GM23338 (cell line): ENCODE data around the gene RAX. TPM values are rescaled to one million over a fixed set of nuclear protein-coding genes. Genes with fewer than 3 reads are reported as not detected.
"Not testable (repeated sequence)": the region's sequence is repeated elsewhere in the genome, so short reads cannot be mapped to it uniquely, and the experiment has no call there.

Experiments used
- ATAC-seq: fragments of 200-7000 bp; cut with Tn5 transposase; 3 replicates; pipeline ENCODE4 v1.9.1; 2020
- DNase-seq: peaks from one replicate; pipeline ENCODE4 v3.0.0-alpha.2; 2015; ENCODE audit warnings: low spot score
- H2AFZ ChIP-seq: fragments of 200-600 bp; sonication (generic); 2 replicates; pipeline ENCODE4 v1.8.0; 2016; ENCODE audit warnings: antibody characterized with exemption, mild to moderate bottlenecking, moderate library complexity
- H3F3A ChIP-seq: fragments of 200-600 bp; sonication (generic); replicated peaks from 2 replicates; pipeline ENCODE4 v1.8.0; 2017; ENCODE audit warnings: antibody characterized with exemption, mixed run types, low read depth
- H3K27ac ChIP-seq: fragments of 200-600 bp; sonication (generic); 2 replicates; pipeline ENCODE4 v1.6.1; 2016; ENCODE audit warnings: low read depth
- H3K27me3 ChIP-seq: fragments of 200-600 bp; sonication (generic); 2 replicates; pipeline ENCODE4 v1.8.0; 2016; ENCODE audit warnings: mild to moderate bottlenecking, mixed run types, moderate library complexity; ENCODE audit not compliant: insufficient read depth
- H3K36me3 ChIP-seq: fragments of 200-600 bp; sonication (generic); 2 replicates; pipeline ENCODE4 v1.8.0; 2016; ENCODE audit warnings: mild to moderate bottlenecking; ENCODE audit not compliant: insufficient read depth
- H3K4me1 ChIP-seq: fragments of 200-600 bp; sonication (generic); 2 replicates; pipeline ENCODE4 v1.8.0; 2016; ENCODE audit warnings: mild to moderate bottlenecking, moderate library complexity; ENCODE audit not compliant: insufficient read depth
- H3K4me2 ChIP-seq: fragments of 200-600 bp; sonication (generic); 2 replicates; pipeline ENCODE4 v1.7.1; 2017; ENCODE audit warnings: mixed run types
- H3K4me3 ChIP-seq: fragments of 200-600 bp; sonication (generic); 2 replicates; pipeline ENCODE4 v1.6.1; 2016; ENCODE audit warnings: mixed run types
- H3K79me2 ChIP-seq: fragments of 200-600 bp; sonication (generic); replicated peaks from 2 replicates; pipeline ENCODE4 v1.8.0; 2017; ENCODE audit warnings: mild to moderate bottlenecking; ENCODE audit not compliant: insufficient read depth
- H3K9me2 ChIP-seq: fragments of 200-600 bp; sonication (generic); 2 replicates; pipeline ENCODE4 v1.8.0; 2017; ENCODE audit not compliant: insufficient read depth
- H4K20me1 ChIP-seq: fragments of 200-600 bp; sonication (generic); replicated peaks from 2 replicates; pipeline ENCODE4 v1.8.0; 2017; ENCODE audit warnings: mild to moderate bottlenecking; ENCODE audit not compliant: insufficient read depth
- H3K27ac Mint-ChIP-seq: 2 replicates; pipeline ENCODE4 v1.8.0; 2020; ENCODE audit warnings: inconsistent platforms, mild to moderate bottlenecking, moderate library complexity, mixed read lengths
- H3K27me3 Mint-ChIP-seq: 3 replicates; pipeline ENCODE4 v1.8.0; 2022; ENCODE audit warnings: low read depth, mild to moderate bottlenecking, moderate library complexity, mixed read lengths, inconsistent platforms; ENCODE audit not compliant: insufficient read depth, poor library complexity
- H3K36me3 Mint-ChIP-seq: 3 replicates; pipeline ENCODE4 v1.8.0; 2021; ENCODE audit warnings: low read depth, mild to moderate bottlenecking, inconsistent platforms, moderate library complexity, mixed read lengths
- H3K4me1 Mint-ChIP-seq: 3 replicates; pipeline ENCODE4 v1.8.0; 2020; ENCODE audit warnings: mild to moderate bottlenecking, inconsistent platforms, mixed read lengths
- H3K4me3 Mint-ChIP-seq: 3 replicates; pipeline ENCODE4 v1.8.0; 2021; ENCODE audit warnings: moderate library complexity, mild to moderate bottlenecking, inconsistent platforms, mixed read lengths
- H3K9me3 Mint-ChIP-seq: 3 replicates; pipeline ENCODE4 v1.8.0; 2020; ENCODE audit warnings: moderate library complexity, mild to moderate bottlenecking, inconsistent platforms, mixed read lengths
- CREB1 ChIP-seq: fragments of 250-450 bp; sonication (Bioruptor Pico); IDR thresholded peaks from 2 replicates; pipeline ENCODE4 v1.5.0; 2020; ENCODE audit warnings: low read depth, mild to moderate bottlenecking, moderate library complexity
- EZH2 ChIP-seq: fragments of 200-600 bp; sonication (generic); IDR thresholded peaks from one replicate; pipeline ENCODE4 v1.8.0; 2017; ENCODE audit warnings: antibody characterized with exemption, mild to moderate bottlenecking, low read depth; ENCODE audit not compliant: unreplicated experiment
- STAT1 ChIP-seq: IDR thresholded peaks from one replicate; pipeline ENCODE4 v1.6.1; 2016; ENCODE audit warnings: antibody characterized with exemption; ENCODE audit not compliant: unreplicated experiment
- ZNF114 ChIP-seq: fragments of 250-450 bp; sonication (Bioruptor Pico); IDR thresholded peaks from 2 replicates; pipeline ENCODE4 v1.5.0; 2020; ENCODE audit warnings: mild to moderate bottlenecking, moderate library complexity
- polyA plus RNA-seq: library from polyadenylated mRNA; unstranded; fragments of >200 nt; fragmentation: Nextera tagmentation; extraction: Ambion mirVana; gene quantifications from 2 replicates; pipeline ENCODE4 v1.2.1, GENCODE V29; 2016
- total RNA-seq: library from RNA; depleted of rRNA; stranded (reverse); fragments of >200 nt; shearing (Covaris generic); gene quantifications from 2 replicates; pipeline ENCODE4 v1.2.3, GENCODE V29; 2014
- TF ChIP-seq, protein P1 (sequence below), 2 experiments: fragments of 200-600 bp in 1 of 2; sonication (generic) in 1 of 2; conservative IDR thresholded peaks; 2 replicates each; pipeline versions ENCODE4 v1.5.1 to v1.6.1; 2016 to 2017; ENCODE audit warnings: antibody characterized with exemption in 2 of 2, low read depth in 2 of 2, mild to moderate bottlenecking in 2 of 2, moderate library complexity in 1 of 2

RAX gene
- total and polyA plus RNA-seq, 2 experiments from 2014 or later = 0.03 to 0.16 TPM

DNA sequence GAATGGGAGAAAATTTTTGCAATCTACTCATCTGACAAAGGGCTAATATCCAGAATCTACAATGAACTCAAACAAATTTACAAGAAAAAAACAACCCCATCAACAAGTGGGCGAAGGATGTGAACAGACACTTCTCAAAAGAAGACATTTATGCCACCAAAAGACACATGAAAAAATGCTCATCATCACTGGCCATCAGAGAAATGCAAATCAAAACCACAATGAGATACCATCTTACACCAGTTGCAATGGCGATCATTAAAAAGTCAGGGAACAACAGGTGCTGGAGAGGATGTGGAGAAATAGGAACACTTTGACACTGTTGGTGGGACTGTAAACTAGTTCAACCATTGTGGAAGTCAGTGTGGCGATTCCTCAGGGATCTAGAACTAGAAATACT is 11.4 kb downstream of the RAX start:
- not testable (repeated sequence) for H3K4me1 Mint-ChIP-seq, H4K20me1 ChIP-seq, H3K36me3 Mint-ChIP-seq, H3K4me2 ChIP-seq, H3K27ac ChIP-seq, H3F3A ChIP-seq, DNase-seq, H3K4me3 ChIP-seq, ATAC-seq, H2AFZ ChIP-seq, H3K36me3 ChIP-seq, H3K27ac Mint-ChIP-seq, H3K79me2 ChIP-seq, H3K9me2 ChIP-seq, H3K4me3 Mint-ChIP-seq
- H3K9me3 Mint-ChIP-seq = peaks cover 20% of the 10 kb centered on the region
- Histone ChIP-seq H3K4me1 (peaks cover 19% of the 10 kb centered on the region), H3K27me3 (peaks cover 82% of the 10 kb centered on the region)
- H3K27me3 Mint-ChIP-seq = peaks cover 65% of the 10 kb centered on the region

DNA sequence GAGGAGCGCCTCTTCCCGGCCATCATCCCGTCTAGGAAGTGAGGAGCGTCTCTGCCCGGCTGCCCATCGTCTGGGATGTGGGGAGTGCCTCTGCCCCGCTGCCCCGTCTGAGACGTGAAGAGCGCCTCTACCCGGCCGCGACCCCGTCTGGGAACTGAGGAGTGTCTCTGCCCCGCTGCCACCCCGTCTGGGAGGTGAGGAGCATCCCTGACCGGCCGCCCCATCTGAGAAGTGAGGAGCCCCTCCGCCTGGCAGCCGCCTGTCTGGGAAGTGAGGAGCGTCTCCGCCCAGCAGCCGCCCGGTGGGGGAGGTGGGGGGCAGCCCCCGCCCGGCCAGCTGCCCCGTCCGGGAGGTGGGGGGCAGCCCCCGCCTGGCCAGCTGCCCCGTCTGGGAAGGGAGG is 17.8 kb downstream of the RAX start:
- not testable (repeated sequence) for H3K4me1 ChIP-seq, H3K36me3 Mint-ChIP-seq, H4K20me1 ChIP-seq, H3K79me2 ChIP-seq, H3K36me3 ChIP-seq, H2AFZ ChIP-seq, H3K9me2 ChIP-seq, DNase-seq, H3K4me3 Mint-ChIP-seq, H3K27ac ChIP-seq, ATAC-seq, H3K27ac Mint-ChIP-seq, H3F3A ChIP-seq, H3K4me1 Mint-ChIP-seq, H3K4me3 ChIP-seq, H3K27me3 Mint-ChIP-seq, H3K4me2 ChIP-seq
- peaks cover 40% of the 10 kb centered on the region for H3K9me3 Mint-ChIP-seq
- H3K27me3 ChIP-seq = peaks cover 21% of the 10 kb centered on the region

DNA sequence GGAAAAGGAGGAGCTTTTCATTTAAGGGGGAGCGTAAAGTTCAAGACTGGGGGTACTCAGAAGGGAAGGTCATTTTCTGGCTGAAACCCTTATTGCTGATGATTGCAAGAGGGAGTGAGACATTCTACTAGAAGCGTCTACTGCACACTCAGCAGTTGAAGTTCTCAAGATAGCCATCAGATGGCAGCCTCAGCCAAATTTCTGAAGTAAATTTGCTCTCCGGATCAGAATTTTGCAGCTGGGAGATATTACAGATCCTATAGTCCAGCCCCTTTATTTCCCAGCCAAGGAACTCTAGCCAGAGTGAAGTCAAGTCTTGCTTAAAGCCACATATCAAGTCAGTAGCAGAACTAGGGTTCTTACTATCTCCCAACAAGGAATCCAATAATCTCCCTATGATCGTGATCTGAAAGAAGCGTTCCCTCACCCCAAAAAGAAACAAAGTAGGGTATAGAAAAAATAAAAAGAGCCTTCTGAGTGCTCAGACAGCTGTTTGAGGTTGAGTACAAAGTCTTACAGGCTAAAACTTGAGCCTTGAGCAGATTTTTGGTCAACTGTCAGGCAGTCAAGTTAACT is 24.0 kb downstream of the RAX start:
- no peak overlapping the region for H3K27ac ChIP-seq
- Mint-ChIP-seq H3K27me3 (peaks cover 2% of the 10 kb centered on the region), H3K4me1 (peaks cover 9% of the 10 kb centered on the region), H3K27ac (no peak overlapping the region), H3K4me3 (no peak overlapping the region), H3K9me3 (peaks cover 7% of the 10 kb centered on the region), H3K36me3 (no peaks in the 10 kb centered on the region)
- H2AFZ ChIP-seq = no peak overlapping the region
- no peaks in the 10 kb centered on the region for H3K9me2 ChIP-seq
- H4K20me1 ChIP-seq = no peaks in the 10 kb centered on the region
- 0 out of 2 replicates have a peak, but pooled peaks cover 6% of the 10 kb centered on the region for H3K27me3 ChIP-seq
- no peak overlapping the region for H3K4me3 ChIP-seq
- no peak for TF ChIP-seq EZH2
- TF ChIP-seq, protein P1, sequence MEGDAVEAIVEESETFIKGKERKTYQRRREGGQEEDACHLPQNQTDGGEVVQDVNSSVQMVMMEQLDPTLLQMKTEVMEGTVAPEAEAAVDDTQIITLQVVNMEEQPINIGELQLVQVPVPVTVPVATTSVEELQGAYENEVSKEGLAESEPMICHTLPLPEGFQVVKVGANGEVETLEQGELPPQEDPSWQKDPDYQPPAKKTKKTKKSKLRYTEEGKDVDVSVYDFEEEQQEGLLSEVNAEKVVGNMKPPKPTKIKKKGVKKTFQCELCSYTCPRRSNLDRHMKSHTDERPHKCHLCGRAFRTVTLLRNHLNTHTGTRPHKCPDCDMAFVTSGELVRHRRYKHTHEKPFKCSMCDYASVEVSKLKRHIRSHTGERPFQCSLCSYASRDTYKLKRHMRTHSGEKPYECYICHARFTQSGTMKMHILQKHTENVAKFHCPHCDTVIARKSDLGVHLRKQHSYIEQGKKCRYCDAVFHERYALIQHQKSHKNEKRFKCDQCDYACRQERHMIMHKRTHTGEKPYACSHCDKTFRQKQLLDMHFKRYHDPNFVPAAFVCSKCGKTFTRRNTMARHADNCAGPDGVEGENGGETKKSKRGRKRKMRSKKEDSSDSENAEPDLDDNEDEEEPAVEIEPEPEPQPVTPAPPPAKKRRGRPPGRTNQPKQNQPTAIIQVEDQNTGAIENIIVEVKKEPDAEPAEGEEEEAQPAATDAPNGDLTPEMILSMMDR (conservative IDR thresholded peaks at IDR 0.05; ENCODE audit: low read depth in 2 of 2) = peak; percentile 80 to 83
- ATAC-seq (peak; percentile 85), DNase-seq (peak; percentile 83)
- H3K79me2 ChIP-seq = no peaks in the 10 kb centered on the region
- H3K36me3 ChIP-seq = no peaks in the 10 kb centered on the region
- no peaks in the 10 kb centered on the region for H3F3A ChIP-seq
- H3K4me1 ChIP-seq = no peaks in the 10 kb centered on the region
- H3K4me2 ChIP-seq = no peak overlapping the region

DNA sequence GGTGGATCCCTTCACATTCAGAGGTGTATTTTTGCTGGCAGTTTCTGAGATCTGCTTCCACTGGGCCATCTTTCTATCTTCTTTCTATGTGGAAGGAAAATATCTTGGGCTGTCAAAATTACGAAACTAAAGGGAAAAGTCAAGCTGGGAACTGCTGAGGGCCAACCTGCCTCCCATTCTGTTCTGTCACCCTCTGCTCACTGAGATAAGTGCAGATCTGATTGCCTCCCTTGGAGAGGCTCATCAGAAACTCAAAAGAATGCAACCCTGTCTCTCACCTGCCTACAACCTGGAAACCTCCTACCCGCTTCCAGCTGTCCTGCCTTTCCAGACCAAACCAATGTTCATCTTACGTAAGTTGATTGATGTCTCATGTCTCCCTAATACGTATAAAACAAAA is 26.5 kb downstream of the RAX start:
- no peak for TF ChIP-seq STAT1
- TF ChIP-seq ZNF114 (CRISPR knock-in tag) = no peak
- TF ChIP-seq CREB1 (CRISPR knock-in tag) = no peak
- Mint-ChIP-seq H3K4me1 (peaks cover 9% of the 10 kb centered on the region), H3K27me3 (peaks cover 2% of the 10 kb centered on the region), H3K4me3 (no peak overlapping the region), H3K36me3 (no peaks in the 10 kb centered on the region), H3K27ac (no peak overlapping the region), H3K9me3 (no peaks in the 10 kb centered on the region)
- H3K9me2 ChIP-seq = no peaks in the 10 kb centered on the region
- no peak overlapping the region for H3K27ac ChIP-seq
- no peaks in the 10 kb centered on the region for H3K79me2 ChIP-seq
- 0 out of 2 replicates have a peak, but pooled peaks cover 6% of the 10 kb centered on the region for H3K27me3 ChIP-seq
- H3K36me3 ChIP-seq = no peaks in the 10 kb centered on the region
- ATAC-seq (peak; percentile 43; the same call in 2 of the 3 replicates), DNase-seq (no peak)
- no peak overlapping the region for H3K4me2 ChIP-seq
- H3K4me3 ChIP-seq = no peak overlapping the region
- H3F3A ChIP-seq = no peaks in the 10 kb centered on the region
- no peaks in the 10 kb centered on the region for H4K20me1 ChIP-seq
- H3K4me1 ChIP-seq = no peaks in the 10 kb centered on the region
- H2AFZ ChIP-seq = no peak overlapping the region
